ENCODE results near the gene SUPT3H. TPM values are rescaled to one million over a fixed set of nuclear protein-coding genes. Genes with fewer than 3 reads are reported as not detected.
A peak's percentile ranks its signal among the peaks of the same experiment; 100 is the strongest.

Gene SUPT3H
- total and polyA plus RNA-seq, 12 donors: 2.1 to 6.2 (median 3.5) TPM

DNA sequence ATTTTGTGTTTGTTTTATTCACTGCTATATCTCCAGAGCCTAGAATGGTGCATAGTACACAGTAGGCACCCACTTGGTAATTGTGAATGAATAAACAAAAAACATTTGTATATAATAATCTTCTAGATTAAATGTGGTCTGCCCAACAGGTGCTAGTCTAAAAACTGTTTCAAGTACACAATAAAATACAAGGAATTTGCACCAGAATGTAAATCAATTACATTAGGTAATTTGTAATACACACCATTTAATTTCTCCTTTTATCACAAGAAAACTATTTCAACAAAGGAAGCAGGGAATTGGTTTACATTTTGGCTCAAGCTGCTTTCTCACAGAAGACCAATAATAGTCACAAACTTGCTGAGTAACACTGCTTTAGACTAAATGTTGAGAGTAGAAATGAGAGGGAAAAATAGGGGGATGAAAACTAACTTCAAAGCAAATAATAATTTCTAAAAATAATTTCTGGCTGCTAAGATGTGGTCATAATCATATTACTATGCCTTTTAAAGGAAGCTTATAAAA, 27.5 kb downstream of the SUPT3H start:
- TF ChIP-seq, protein P1, sequence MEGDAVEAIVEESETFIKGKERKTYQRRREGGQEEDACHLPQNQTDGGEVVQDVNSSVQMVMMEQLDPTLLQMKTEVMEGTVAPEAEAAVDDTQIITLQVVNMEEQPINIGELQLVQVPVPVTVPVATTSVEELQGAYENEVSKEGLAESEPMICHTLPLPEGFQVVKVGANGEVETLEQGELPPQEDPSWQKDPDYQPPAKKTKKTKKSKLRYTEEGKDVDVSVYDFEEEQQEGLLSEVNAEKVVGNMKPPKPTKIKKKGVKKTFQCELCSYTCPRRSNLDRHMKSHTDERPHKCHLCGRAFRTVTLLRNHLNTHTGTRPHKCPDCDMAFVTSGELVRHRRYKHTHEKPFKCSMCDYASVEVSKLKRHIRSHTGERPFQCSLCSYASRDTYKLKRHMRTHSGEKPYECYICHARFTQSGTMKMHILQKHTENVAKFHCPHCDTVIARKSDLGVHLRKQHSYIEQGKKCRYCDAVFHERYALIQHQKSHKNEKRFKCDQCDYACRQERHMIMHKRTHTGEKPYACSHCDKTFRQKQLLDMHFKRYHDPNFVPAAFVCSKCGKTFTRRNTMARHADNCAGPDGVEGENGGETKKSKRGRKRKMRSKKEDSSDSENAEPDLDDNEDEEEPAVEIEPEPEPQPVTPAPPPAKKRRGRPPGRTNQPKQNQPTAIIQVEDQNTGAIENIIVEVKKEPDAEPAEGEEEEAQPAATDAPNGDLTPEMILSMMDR (IDR thresholded peaks at IDR 0.05): no peak
- ATAC-seq: no peak
- DNase-seq: no peak

DNA sequence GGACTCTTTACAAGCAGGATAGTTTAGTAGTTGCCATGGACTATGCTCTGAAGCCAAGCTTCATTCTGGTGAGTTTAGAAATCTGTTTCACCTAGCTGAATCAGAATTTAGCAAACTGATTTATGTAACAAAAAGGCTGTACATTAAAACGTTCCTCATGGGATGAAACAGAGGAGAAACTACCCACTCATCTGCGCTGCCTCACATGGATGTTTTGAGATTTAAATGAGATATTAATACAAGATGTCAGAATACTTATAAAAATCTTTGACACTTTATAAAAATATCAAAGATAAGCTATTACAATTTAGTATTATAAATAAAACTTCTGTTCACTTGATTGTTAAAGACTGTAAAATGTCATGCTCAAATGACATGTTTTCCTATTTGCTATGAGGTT, 32.8 kb downstream of the SUPT3H start:
- TF ChIP-seq, protein P1 (IDR thresholded peaks at IDR 0.05): no peak
- Histone ChIP-seq H3K4me3 (no peak overlapping the region), H3K4me1 (no peaks in the 10 kb centered on the region), H3K9me3 (no peaks in the 10 kb centered on the region), H3K27me3 (no peaks in the 10 kb centered on the region), H3K27ac (no peak overlapping the region), H3K36me3 (no peaks in the 10 kb centered on the region)
- ATAC-seq: no peak
- WGBS, 2 donors: 83 to 90% methylated on average over 2 of the region's 2 CpGs
- intact Hi-C loops (cut with DNase I): no loop called here
- no peak for DNase-seq

More for the DNA sequence above, 27.5 kb downstream of the SUPT3H start:
- H3K9me3 ChIP-seq: no peaks in the 10 kb centered on the region
- H3K27ac ChIP-seq: no peak overlapping the region
- no peaks in the 10 kb centered on the region for H3K36me3 ChIP-seq
- no peaks in the 10 kb centered on the region for H3K27me3 ChIP-seq
- H3K4me3 ChIP-seq: no peak overlapping the region
- H3K4me1 ChIP-seq: no peaks in the 10 kb centered on the region
- intact Hi-C loops (cut with DNase I): no loop called here

DNA sequence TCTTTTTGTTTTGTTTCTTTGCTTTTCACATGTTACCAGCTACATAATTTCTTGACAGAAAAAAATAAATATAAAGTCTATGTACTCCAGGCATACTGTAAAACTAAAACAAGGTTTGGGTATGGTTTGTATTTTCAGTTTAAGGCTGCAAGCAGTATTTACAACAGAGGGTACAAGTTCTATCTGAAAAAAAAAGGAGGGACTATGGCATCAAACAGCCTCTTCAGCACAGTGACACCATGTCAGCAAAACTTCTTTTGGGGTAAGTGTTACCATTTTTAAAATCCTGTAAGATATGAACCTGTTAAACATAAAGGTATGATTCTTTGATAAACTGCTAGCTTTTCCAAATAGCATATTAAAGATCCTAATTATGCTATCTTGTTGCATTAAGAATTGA, 49.2 kb downstream of the SUPT3H start:
- DNase-seq (no peak), ATAC-seq (peak in 1 of 8 donors; percentile 29)
- Histone ChIP-seq H3K27me3 (no peaks in the 10 kb centered on the region), H3K4me3 (peak overlapping the region in 8 of 10 donors; percentile 6 to 44 (median 36)), H3K4me1 (peaks cover 0 to 6% (median 0%) of the 10 kb centered on the region in 9 donors), H3K27ac (peak overlapping the region in 1 of 10 donors; percentile 11), H3K36me3 (no peaks in the 10 kb centered on the region), H3K9me3 (no peaks in the 10 kb centered on the region)
- intact Hi-C loops (cut with DNase I): no loop called here
- TF ChIP-seq, protein P1 (IDR thresholded peaks at IDR 0.05): no peak

DNA sequence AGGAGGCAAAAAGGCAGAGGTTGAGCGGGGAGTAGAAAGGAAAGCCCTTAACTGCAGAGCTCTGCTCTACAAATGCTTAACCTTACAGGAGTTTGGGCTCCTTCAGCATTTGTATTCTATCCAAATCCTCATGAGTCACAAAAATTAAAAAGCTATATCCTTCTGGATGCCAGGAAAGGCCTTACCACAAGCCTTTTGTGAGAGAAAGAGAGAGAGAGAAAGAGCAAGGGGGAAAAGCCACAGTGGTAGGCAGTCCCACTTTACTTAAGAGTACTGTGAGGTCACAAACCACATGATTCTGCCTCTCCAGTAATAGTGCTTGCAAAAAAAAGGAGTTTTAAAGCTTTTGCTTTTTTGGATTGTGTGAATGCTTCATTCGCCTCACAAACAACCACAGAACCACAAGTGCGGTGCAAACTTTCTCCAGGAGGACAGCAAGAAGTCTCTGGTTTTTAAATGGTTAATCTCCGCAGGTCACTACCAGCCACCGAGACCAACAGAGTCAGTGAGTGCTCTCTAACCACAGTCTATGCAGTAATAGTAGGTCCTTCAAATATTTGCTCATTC, 49.7 kb downstream of the SUPT3H start, which contains the start of gene RUNX2:
Gene RUNX2, plus strand, starts transcription at position 375 of the 567 bp plus-strand sequence. CDS start 397 bp downstream, outside the sequence.
- TF ChIP-seq, protein P1 (IDR thresholded peaks at IDR 0.05): no peak
- H3K9me3 ChIP-seq: no peaks in the 10 kb centered on the region
- intact Hi-C loops (cut with DNase I): no loop called here

More for the DNA sequence above, 49.7 kb downstream of the SUPT3H start, which contains the start of gene RUNX2:
- H3K27ac ChIP-seq: peak within 1 kb of the TSS in 3 of 10 donors; percentile 11 to 48 (median 11)
- peak in 7 of 8 donors; percentile 55 to 82 (median 68) for ATAC-seq
- no peaks in the 10 kb centered on the region for H3K36me3 ChIP-seq
- 61 to 63% methylated on average over 5 of the region's 5 CpGs for WGBS, 2 donors
- DNase-seq: no peak
- H3K4me1 ChIP-seq: peaks cover 0 to 11% (median 0%) of the 10 kb centered on the region in 9 donors
- peak within 1 kb of the TSS in 9 of 10 donors; percentile 6 to 44 (median 36) for H3K4me3 ChIP-seq
- H3K27me3 ChIP-seq: no peaks in the 10 kb centered on the region

All from heart right ventricle (tissue), 16 donors.